OCI-LY7 (cell line): ENCODE measurements around the gene CFAP20. TPM values are rescaled to one million over a fixed set of nuclear protein-coding genes. Genes with fewer than 3 reads are reported as not detected.
"Not testable (repeated sequence)": the region's sequence is repeated elsewhere in the genome, so short reads cannot be mapped to it uniquely, and the experiment has no call there.

Experiments
- BruUV-seq: library from RNA; stranded (reverse); fragments of 400-500 nt; replicated peaks from 2 replicates; lab custom pipeline; 2021; lab: Mats Ljungman, UMichigan
- CTCF ChIA-PET: fragments of 300-600 bp; sonication (Branson Sonifier 250); formaldehyde crosslinking; loops from one replicate; lab custom pipeline; 2022; ENCODE audit warnings: antibody characterized with exemption; ENCODE audit not compliant: unreplicated experiment; lab: Charles Lee
- POLR2A ChIA-PET: fragments of 300-600 bp; sonication (Branson Sonifier 250); formaldehyde crosslinking; loops from one replicate; lab custom pipeline; 2022; ENCODE audit warnings: antibody characterized with exemption; lab: Charles Lee
- DNase-seq: peaks from one replicate; pipeline ENCODE4 v3.0.0-alpha.2; 2015; ENCODE audit warnings: low spot score
- H2AFZ ChIP-seq: fragments of 200-600 bp; sonication (generic), shearing (Covaris generic); 2 replicates; pipeline ENCODE4 v1.6.1; 2014; ENCODE audit warnings: mild to moderate bottlenecking, antibody characterized with exemption, low read length, moderate library complexity
- H3K27ac ChIP-seq: fragments of 200-600 bp; sonication (generic); 2 replicates; pipeline ENCODE4 v1.5.1; 2014; ENCODE audit warnings: mixed run types, low read depth, mild to moderate bottlenecking, moderate library complexity, low read length, inconsistent platforms; ENCODE audit not compliant: poor library complexity, severe bottlenecking
- H3K36me3 ChIP-seq: fragments of 200-600 bp; sonication (generic); 2 replicates; pipeline ENCODE4 v1.6.1; 2014; ENCODE audit warnings: mild to moderate bottlenecking, antibody characterized with exemption, low read length, moderate library complexity, mixed read lengths; ENCODE audit not compliant: insufficient read depth
- H3K4me1 ChIP-seq: fragments of 200-600 bp; sonication (generic); 2 replicates; pipeline ENCODE4 v1.5.1; 2014; ENCODE audit warnings: mild to moderate bottlenecking, low read length; ENCODE audit not compliant: insufficient read depth, poor library complexity, severe bottlenecking
- H3K4me2 ChIP-seq: fragments of 200-600 bp; sonication (generic); 2 replicates; pipeline ENCODE4 v1.6.1; 2014; ENCODE audit warnings: mild to moderate bottlenecking, low read length
- H3K4me3 ChIP-seq: fragments of 200-600 bp; sonication (generic); 2 replicates; pipeline ENCODE4 v1.5.1; 2014; ENCODE audit warnings: mild to moderate bottlenecking, low read depth, low read length; ENCODE audit not compliant: poor library complexity, severe bottlenecking
- H3K79me2 ChIP-seq: fragments of 200-600 bp; sonication (generic); 2 replicates; pipeline ENCODE4 v1.6.1; 2016; ENCODE audit warnings: low read depth, mild to moderate bottlenecking, low read length, moderate library complexity, mixed read lengths; ENCODE audit not compliant: insufficient read depth
- H3K9me2 ChIP-seq: fragments of 200-600 bp; sonication (generic); 2 replicates; pipeline ENCODE4 v1.6.1; 2016; ENCODE audit warnings: mild to moderate bottlenecking, low read length, mixed read lengths; ENCODE audit not compliant: insufficient read depth
- H3K9me3 ChIP-seq: fragments of 200-600 bp; sonication (generic); 2 replicates; pipeline ENCODE4 v1.6.1; 2014; ENCODE audit warnings: mild to moderate bottlenecking, mixed run types, low read length, mixed read lengths
- H4K20me1 ChIP-seq: fragments of 200-600 bp; sonication (generic); 2 replicates; pipeline ENCODE4 v1.6.1; 2014; ENCODE audit warnings: mild to moderate bottlenecking, antibody characterized with exemption, low read length, moderate library complexity, mixed read lengths; ENCODE audit not compliant: insufficient read depth
- CTCF ChIP-seq: fragments of 200-600 bp; sonication (generic); conservative IDR thresholded peaks from 2 replicates; pipeline ENCODE4 v1.5.1; 2014; ENCODE audit warnings: mild to moderate bottlenecking, antibody characterized with exemption, low read length, moderate library complexity, mixed read lengths
- EZH2phosphoT487 ChIP-seq: fragments of 200-600 bp; sonication (generic); IDR thresholded peaks from 2 replicates; pipeline ENCODE4 v1.6.1; 2018; ENCODE audit warnings: low read depth, borderline replicate concordance, mild to moderate bottlenecking, mixed run types, antibody characterized with exemption, low read length, moderate library complexity, mixed read lengths
- intact Hi-C: fragments of 100-400 bp; cut with micrococcal nuclease; formaldehyde crosslinking; loops from one replicate; pipeline ENCODE4 v1.10.0; 2022; ENCODE audit not compliant: unreplicated experiment
- total RNA-seq, 2 experiments: library from RNA; depleted of rRNA in 1 of 2; stranded (reverse); fragments of >200 nt in 1 of 2; shearing (Covaris generic) in 1 of 2; gene quantifications; 2 replicates each; pipeline ENCODE4 v1.2.3, GENCODE V29; 2014 to 2022

The CFAP20 gene
- total RNA-seq, 2 experiments from 2014 or later, result 46.4 to 89.2 TPM

- intact Hi-C loops, result no loop called here
- Histone ChIP-seq H3K27ac (no peak overlapping the region), H3K36me3 (no peaks in the 10 kb centered on the region), H3K9me2 (no peaks in the 10 kb centered on the region), H3K4me1 (peaks cover 9% of the 10 kb centered on the region), H3K9me3 (no peaks in the 10 kb centered on the region; the same call in 1 of the 2 replicates), H3K4me2 (no peak overlapping the region), H3K79me2 (no peaks in the 10 kb centered on the region), H4K20me1 (no peaks in the 10 kb centered on the region), H3K4me3 (no peak overlapping the region), H2AFZ (no peak overlapping the region)
- no TSS peak for BruUV-seq
- POLR2A ChIA-PET, result no interaction called here
- DNase-seq, result no peak
- TF ChIP-seq CTCF, result no peak
- TF ChIP-seq EZH2phosphoT487, result no peak
- CTCF ChIA-PET, result no interaction called here
Measured at GRCh38 chr16:58076514-58076913, 52.7 kb downstream of the CFAP20 start.

GRCh38 chr16:58074657-58075056 is 54.5 kb downstream of the CFAP20 start:
- ChIA-PET CTCF (no interaction called here), POLR2A (interaction anchor here (0.6 kb wide), 1 partner anchor 140 kb away, joined by 3 read pairs; no protein-coding TSS in a partner anchor)
- intact Hi-C loops, result no loop called here
- no peak overlapping the region for H3K4me2 ChIP-seq
- H3K9me2 ChIP-seq, result no peaks in the 10 kb centered on the region
- H3K4me1 ChIP-seq, result no peaks in the 10 kb centered on the region
- H3K9me3 ChIP-seq, result no peaks in the 10 kb centered on the region; the same call in 1 of the 2 replicates
- no peak for TF ChIP-seq EZH2phosphoT487
- no peak for TF ChIP-seq CTCF
- no peaks in the 10 kb centered on the region for H3K79me2 ChIP-seq
- no TSS peak for BruUV-seq
- H2AFZ ChIP-seq, result no peak overlapping the region
- no peaks in the 10 kb centered on the region for H3K36me3 ChIP-seq
- H3K4me3 ChIP-seq, result no peak overlapping the region
- no peak overlapping the region for H3K27ac ChIP-seq
- DNase-seq, result no peak
- no peaks in the 10 kb centered on the region for H4K20me1 ChIP-seq

- BruUV-seq, H3K4me3 ChIP-seq, H2AFZ ChIP-seq, DNase-seq, H3K36me3 ChIP-seq, H3K9me2 ChIP-seq, H3K4me1 ChIP-seq, H3K79me2 ChIP-seq, H3K9me3 ChIP-seq, H3K4me2 ChIP-seq, CTCF ChIA-PET, intact Hi-C loops, H4K20me1 ChIP-seq, POLR2A ChIA-PET, H3K27ac ChIP-seq: not testable (repeated sequence)
Measured at GRCh38 chr16:58073086-58073485, 56.1 kb downstream of the CFAP20 start.

GRCh38 chr16:58072134-58072533 is 57.0 kb downstream of the CFAP20 start:
- H3K36me3 ChIP-seq, POLR2A ChIA-PET, BruUV-seq, H3K79me2 ChIP-seq, H2AFZ ChIP-seq, H3K27ac ChIP-seq, H3K9me2 ChIP-seq, H3K9me3 ChIP-seq, CTCF ChIA-PET, H3K4me3 ChIP-seq, H3K4me2 ChIP-seq, H3K4me1 ChIP-seq, DNase-seq, H4K20me1 ChIP-seq, intact Hi-C loops: not testable (repeated sequence)
